Measurements from ENCODE around the gene TRIP11.

TRIP11 gene

GRCh38 chr14:91953170-91953985 lies 86.5 kb downstream of the TRIP11 start:
- H3K9me3 ChIP-seq (ENCODE audit: control insufficient read depth in 1 of 2, low read length in 2 of 2), result no peaks in the 10 kb centered on the region
- H3K36me3 ChIP-seq (ENCODE audit: control insufficient read depth in 1 of 2, insufficient read depth in 2 of 2, low read length in 2 of 2), result no peaks in the 10 kb centered on the region
- no peak overlapping the region for H3K4me3 ChIP-seq (ENCODE audit: low read depth in 1 of 2, low read length in 2 of 2)
- no peak overlapping the region for H3K27ac ChIP-seq (ENCODE audit: low read length)
- H3K4me1 ChIP-seq (ENCODE audit: control insufficient read depth in 1 of 2, insufficient read depth in 2 of 2, low read length in 2 of 2), result no peaks in the 10 kb centered on the region
- no peaks in the 10 kb centered on the region for H3K27me3 ChIP-seq (ENCODE audit: low read depth, low read length)

- H3K27me3 ChIP-seq (ENCODE audit: low read depth, low read length), result peaks cover 7% of the 10 kb centered on the region
- peaks cover 4 to 5% of the 10 kb centered on the region in 2 donors for H3K4me1 ChIP-seq (ENCODE audit: control insufficient read depth in 1 of 2, insufficient read depth in 2 of 2, low read length in 2 of 2)
- H3K9me3 ChIP-seq (ENCODE audit: control insufficient read depth in 1 of 2, low read length in 2 of 2), result no peaks in the 10 kb centered on the region
- peak within 1 kb of the TSS; percentile 34 for H3K27ac ChIP-seq (ENCODE audit: low read length)
- H3K36me3 ChIP-seq (ENCODE audit: control insufficient read depth in 1 of 2, insufficient read depth in 2 of 2, low read length in 2 of 2), result no peaks in the 10 kb centered on the region
- peak within 1 kb of the TSS; percentile 74 to 79 for H3K4me3 ChIP-seq (ENCODE audit: low read depth in 1 of 2, low read length in 2 of 2)
Measured at GRCh38 chr14:91947475-91948184, 92.2 kb downstream of the TRIP11 start, which contains the start of gene FBLN5. Gene FBLN5 (minus strand): TSS chr14:91947694. CDS start chr14:91947229, 465 bp downstream.

GRCh38 chr14:91946622-91947474 lies 93.0 kb downstream of the TRIP11 start:
- Histone ChIP-seq H3K4me3 (ENCODE audit: low read depth in 1 of 2, low read length in 2 of 2) (peak overlapping the region; percentile 74 to 79), H3K36me3 (ENCODE audit: control insufficient read depth in 1 of 2, insufficient read depth in 2 of 2, low read length in 2 of 2) (no peaks in the 10 kb centered on the region), H3K27ac (ENCODE audit: low read length) (peak overlapping the region; percentile 34), H3K27me3 (ENCODE audit: low read depth, low read length) (peaks cover 7% of the 10 kb centered on the region), H3K4me1 (ENCODE audit: control insufficient read depth in 1 of 2, insufficient read depth in 2 of 2, low read length in 2 of 2) (peaks cover 4 to 5% of the 10 kb centered on the region in 2 donors), H3K9me3 (ENCODE audit: control insufficient read depth in 1 of 2, low read length in 2 of 2) (no peaks in the 10 kb centered on the region)

GRCh38 chr14:91945751-91946621 lies 93.9 kb downstream of the TRIP11 start:
- Histone ChIP-seq H3K4me1 (ENCODE audit: control insufficient read depth in 1 of 2, insufficient read depth in 2 of 2, low read length in 2 of 2) (peaks cover 4 to 5% of the 10 kb centered on the region in 2 donors), H3K4me3 (ENCODE audit: low read depth in 1 of 2, low read length in 2 of 2) (peak overlapping the region; percentile 74 to 79), H3K9me3 (ENCODE audit: control insufficient read depth in 1 of 2, low read length in 2 of 2) (no peaks in the 10 kb centered on the region), H3K27ac (ENCODE audit: low read length) (peak overlapping the region; percentile 34), H3K27me3 (ENCODE audit: low read depth, low read length) (peaks cover 7% of the 10 kb centered on the region), H3K36me3 (ENCODE audit: control insufficient read depth in 1 of 2, insufficient read depth in 2 of 2, low read length in 2 of 2) (peaks cover 0 to 5% of the 10 kb centered on the region in 2 donors)

GRCh38 chr14:91942946-91943345 lies 96.9 kb downstream of the TRIP11 start:
- Histone ChIP-seq H3K4me3 (ENCODE audit: low read depth in 1 of 2, low read length in 2 of 2) (no peak overlapping the region), H3K27me3 (ENCODE audit: low read depth, low read length) (peaks cover 7% of the 10 kb centered on the region), H3K27ac (ENCODE audit: low read length) (no peak overlapping the region), H3K4me1 (ENCODE audit: control insufficient read depth in 1 of 2, insufficient read depth in 2 of 2, low read length in 2 of 2) (peaks cover 4 to 5% of the 10 kb centered on the region in 2 donors), H3K9me3 (ENCODE audit: control insufficient read depth in 1 of 2, low read length in 2 of 2) (no peaks in the 10 kb centered on the region), H3K36me3 (ENCODE audit: control insufficient read depth in 1 of 2, insufficient read depth in 2 of 2, low read length in 2 of 2) (peaks cover 9 to 18% of the 10 kb centered on the region in 2 donors)

GRCh38 chr14:91942128-91942527 lies 97.7 kb downstream of the TRIP11 start:
- Histone ChIP-seq H3K27ac (ENCODE audit: low read length) (no peak overlapping the region), H3K36me3 (ENCODE audit: control insufficient read depth in 1 of 2, insufficient read depth in 2 of 2, low read length in 2 of 2) (peaks cover 9 to 22% of the 10 kb centered on the region in 2 donors), H3K4me3 (ENCODE audit: low read depth in 1 of 2, low read length in 2 of 2) (no peak overlapping the region), H3K9me3 (ENCODE audit: control insufficient read depth in 1 of 2, low read length in 2 of 2) (no peaks in the 10 kb centered on the region), H3K4me1 (ENCODE audit: control insufficient read depth in 1 of 2, insufficient read depth in 2 of 2, low read length in 2 of 2) (peaks cover 3 to 4% of the 10 kb centered on the region in 2 donors), H3K27me3 (ENCODE audit: low read depth, low read length) (peaks cover 7% of the 10 kb centered on the region)

GRCh38 chr14:91940209-91940608 lies 99.7 kb downstream of the TRIP11 start:
- H3K27me3 ChIP-seq (ENCODE audit: low read depth, low read length), result no peaks in the 10 kb centered on the region

GRCh38 chr14:91935586-91935985 lies 104.3 kb downstream of the TRIP11 start:
- H3K4me3 ChIP-seq (ENCODE audit: low read depth in 1 of 2, low read length in 2 of 2), result no peak overlapping the region
- H3K27me3 ChIP-seq (ENCODE audit: low read depth, low read length), result no peaks in the 10 kb centered on the region
- no peaks in the 10 kb centered on the region for H3K9me3 ChIP-seq (ENCODE audit: control insufficient read depth in 1 of 2, low read length in 2 of 2)
- peaks cover 10 to 23% of the 10 kb centered on the region in 2 donors for H3K36me3 ChIP-seq (ENCODE audit: control insufficient read depth in 1 of 2, insufficient read depth in 2 of 2, low read length in 2 of 2)
- no peaks in the 10 kb centered on the region for H3K4me1 ChIP-seq (ENCODE audit: control insufficient read depth in 1 of 2, insufficient read depth in 2 of 2, low read length in 2 of 2)
- H3K27ac ChIP-seq (ENCODE audit: low read length), result no peak overlapping the region

More at GRCh38 chr14:91940209-91940608, 99.7 kb downstream of the TRIP11 start:
- no peak overlapping the region for H3K27ac ChIP-seq (ENCODE audit: low read length)
- H3K4me3 ChIP-seq (ENCODE audit: low read depth in 1 of 2, low read length in 2 of 2), result no peak overlapping the region
- H3K36me3 ChIP-seq (ENCODE audit: control insufficient read depth in 1 of 2, insufficient read depth in 2 of 2, low read length in 2 of 2), result peaks cover 9 to 28% of the 10 kb centered on the region in 2 donors
- no peaks in the 10 kb centered on the region for H3K4me1 ChIP-seq (ENCODE audit: control insufficient read depth in 1 of 2, insufficient read depth in 2 of 2, low read length in 2 of 2)
- no peaks in the 10 kb centered on the region for H3K9me3 ChIP-seq (ENCODE audit: control insufficient read depth in 1 of 2, low read length in 2 of 2)

GRCh38 chr14:91934554-91935285 lies 105.1 kb downstream of the TRIP11 start:
- H3K9me3 ChIP-seq (ENCODE audit: control insufficient read depth in 1 of 2, low read length in 2 of 2), result no peaks in the 10 kb centered on the region
- H3K4me1 ChIP-seq (ENCODE audit: control insufficient read depth in 1 of 2, insufficient read depth in 2 of 2, low read length in 2 of 2), result peaks cover 0 to 2% of the 10 kb centered on the region in 2 donors
- H3K27me3 ChIP-seq (ENCODE audit: low read depth, low read length), result no peaks in the 10 kb centered on the region
- peaks cover 7 to 19% of the 10 kb centered on the region in 2 donors for H3K36me3 ChIP-seq (ENCODE audit: control insufficient read depth in 1 of 2, insufficient read depth in 2 of 2, low read length in 2 of 2)
- no peak overlapping the region for H3K4me3 ChIP-seq (ENCODE audit: low read depth in 1 of 2, low read length in 2 of 2)
- H3K27ac ChIP-seq (ENCODE audit: low read length), result no peak overlapping the region
